ENCODE measurements around the gene FIBCD1.

Gene FIBCD1

GRCh38 chr9:130861372-130862180 lies 77.5 kb downstream of the FIBCD1 start:
- H3K4me3 ChIP-seq (ENCODE audit: low read length), result no peak overlapping the region
- DNase-seq (ENCODE audit: low read depth), result no peak
- TF ChIP-seq, protein P1, sequence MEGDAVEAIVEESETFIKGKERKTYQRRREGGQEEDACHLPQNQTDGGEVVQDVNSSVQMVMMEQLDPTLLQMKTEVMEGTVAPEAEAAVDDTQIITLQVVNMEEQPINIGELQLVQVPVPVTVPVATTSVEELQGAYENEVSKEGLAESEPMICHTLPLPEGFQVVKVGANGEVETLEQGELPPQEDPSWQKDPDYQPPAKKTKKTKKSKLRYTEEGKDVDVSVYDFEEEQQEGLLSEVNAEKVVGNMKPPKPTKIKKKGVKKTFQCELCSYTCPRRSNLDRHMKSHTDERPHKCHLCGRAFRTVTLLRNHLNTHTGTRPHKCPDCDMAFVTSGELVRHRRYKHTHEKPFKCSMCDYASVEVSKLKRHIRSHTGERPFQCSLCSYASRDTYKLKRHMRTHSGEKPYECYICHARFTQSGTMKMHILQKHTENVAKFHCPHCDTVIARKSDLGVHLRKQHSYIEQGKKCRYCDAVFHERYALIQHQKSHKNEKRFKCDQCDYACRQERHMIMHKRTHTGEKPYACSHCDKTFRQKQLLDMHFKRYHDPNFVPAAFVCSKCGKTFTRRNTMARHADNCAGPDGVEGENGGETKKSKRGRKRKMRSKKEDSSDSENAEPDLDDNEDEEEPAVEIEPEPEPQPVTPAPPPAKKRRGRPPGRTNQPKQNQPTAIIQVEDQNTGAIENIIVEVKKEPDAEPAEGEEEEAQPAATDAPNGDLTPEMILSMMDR (conservative IDR thresholded peaks at IDR 0.05; ENCODE audit: low read depth, low read length), result no peak

DNA sequence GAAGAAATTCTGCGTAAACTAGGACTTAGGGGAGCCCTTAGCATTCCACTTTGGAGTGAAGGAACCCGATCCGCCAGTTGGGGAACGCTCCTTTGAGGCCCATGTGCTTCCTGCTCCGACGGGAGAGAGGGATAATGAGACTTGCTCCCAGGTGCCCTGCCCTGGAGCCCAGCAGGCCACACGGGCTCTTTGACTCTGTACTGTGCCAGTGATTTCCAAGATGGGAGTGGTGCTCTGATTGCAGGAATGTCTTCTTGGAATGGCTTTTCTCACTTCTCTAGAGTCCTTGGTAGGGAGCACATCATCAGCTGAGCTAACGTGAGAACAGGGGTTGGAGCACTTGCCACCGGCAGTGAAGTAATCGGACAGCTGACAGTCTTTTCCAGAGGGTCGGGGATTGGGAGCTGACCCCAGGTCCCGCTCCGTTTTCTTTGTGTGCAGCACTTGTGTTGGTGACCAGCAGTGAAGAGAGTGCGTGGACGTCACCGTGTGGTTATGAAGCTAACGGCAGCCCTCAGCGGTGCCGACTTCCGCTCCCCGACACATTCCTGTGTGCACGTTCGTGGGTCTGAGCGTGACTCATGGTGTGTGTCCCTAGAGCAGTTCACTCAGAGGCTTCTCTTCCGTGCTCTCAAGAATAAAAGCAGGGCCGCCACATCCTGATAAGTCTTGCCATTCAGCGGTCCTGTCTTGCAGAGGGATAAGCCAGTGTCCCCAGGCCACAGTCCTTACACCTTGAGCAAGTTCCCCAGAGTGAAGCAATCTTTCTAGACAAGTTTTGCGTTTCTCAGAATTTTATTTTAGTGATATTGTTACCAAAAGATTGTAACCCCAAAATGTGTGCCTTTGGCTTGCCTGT lies 78.4 kb downstream of the FIBCD1 start:
- peak; percentile 72 for DNase-seq (ENCODE audit: low read depth)
- no peak overlapping the region for H3K4me3 ChIP-seq (ENCODE audit: low read length)
- TF ChIP-seq, protein P1 (conservative IDR thresholded peaks at IDR 0.05; ENCODE audit: low read depth, low read length), result peak; percentile 47

DNA sequence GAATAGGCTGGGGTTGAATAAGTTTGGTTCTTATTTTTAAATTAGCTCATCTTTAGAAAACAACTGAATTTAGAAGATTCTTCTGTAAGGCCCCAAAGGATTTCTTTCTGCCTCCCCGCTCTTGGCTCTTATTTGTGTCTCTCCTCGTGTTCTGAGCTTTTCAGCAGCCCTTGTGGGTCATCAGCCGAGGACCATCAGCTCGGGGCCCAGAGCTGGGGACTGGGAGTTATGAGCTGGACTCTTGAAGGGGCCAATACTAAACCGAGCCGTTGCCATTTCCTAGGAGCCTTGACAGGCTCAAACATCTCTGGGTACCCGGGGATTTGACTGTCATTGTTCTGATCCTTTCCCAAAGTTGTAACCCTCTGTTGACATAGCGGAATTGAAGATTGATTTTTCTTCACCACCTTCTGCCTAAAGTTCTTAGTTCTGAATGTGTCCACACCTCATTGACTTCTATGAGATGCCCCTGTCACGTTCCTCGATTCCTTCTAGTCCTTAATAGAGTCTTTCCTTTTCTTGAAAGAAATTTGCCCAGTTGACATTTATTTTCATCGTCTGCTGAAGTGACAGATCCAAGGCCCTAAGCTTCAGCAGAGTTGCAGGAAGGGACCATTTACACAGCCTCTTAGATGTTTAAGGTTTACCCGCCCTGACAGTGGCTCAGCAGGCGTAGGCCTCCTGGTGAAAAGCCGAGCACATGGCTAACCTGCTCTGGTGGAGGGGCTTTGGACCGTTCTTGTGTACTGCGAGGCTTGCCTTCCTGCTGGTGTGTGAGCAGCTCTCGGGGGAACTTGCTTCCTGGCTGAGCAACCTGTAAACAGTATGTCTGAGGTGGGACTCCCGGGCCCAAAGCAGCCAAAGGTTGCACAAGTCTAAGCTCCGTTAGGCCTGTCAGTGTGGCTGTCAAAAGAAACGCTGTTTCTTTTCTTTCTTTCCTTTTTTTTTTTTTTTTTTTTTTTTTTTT lies 80.0 kb downstream of the FIBCD1 start:
- no peak overlapping the region for H3K4me3 ChIP-seq (ENCODE audit: low read length)
- no peak for DNase-seq (ENCODE audit: low read depth)
- TF ChIP-seq, protein P1 (conservative IDR thresholded peaks at IDR 0.05; ENCODE audit: low read depth, low read length), result no peak

DNA sequence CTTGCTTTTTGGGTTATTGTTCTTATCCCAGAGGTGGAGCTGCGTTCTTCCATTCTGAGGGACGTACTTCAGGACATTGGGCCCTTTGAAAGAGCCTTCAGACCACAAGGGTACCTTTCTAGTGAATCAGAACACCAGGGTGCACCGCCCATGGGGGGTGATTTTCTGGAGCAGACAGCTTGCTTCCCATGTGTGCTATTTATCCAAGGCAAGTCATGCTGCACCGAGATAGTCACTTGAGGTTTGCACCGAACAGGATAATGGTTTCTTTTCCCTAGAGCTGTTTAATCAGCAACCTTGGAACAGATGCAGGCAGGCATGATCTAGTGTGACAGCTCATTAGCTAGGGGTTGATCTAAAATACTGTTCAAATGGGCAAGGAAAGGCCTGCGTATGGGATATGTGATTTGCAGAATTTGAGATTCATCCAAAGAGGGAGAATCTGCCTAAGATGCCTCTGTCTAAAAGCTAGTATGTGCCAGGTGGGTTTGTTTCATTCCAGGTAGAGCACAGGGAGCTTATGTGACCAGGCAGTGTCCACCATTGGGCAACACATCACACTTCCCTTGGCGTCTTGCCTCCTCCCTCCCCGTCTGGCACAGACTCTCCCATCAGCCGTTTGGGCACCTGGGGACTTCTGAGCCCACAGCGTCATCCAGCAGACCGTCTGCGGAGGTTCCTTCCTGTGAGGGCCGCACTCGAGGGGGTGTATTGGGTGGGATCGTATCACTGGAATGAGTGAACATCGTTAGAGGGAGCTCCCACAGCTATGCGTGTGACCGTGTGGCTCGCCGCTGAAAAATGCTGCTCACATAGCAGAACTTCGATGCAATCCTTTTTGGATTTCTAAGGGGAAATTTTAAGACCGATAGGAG lies 80.9 kb downstream of the FIBCD1 start:
- H3K4me3 ChIP-seq (ENCODE audit: low read length), result no peak overlapping the region
- TF ChIP-seq, protein P1 (conservative IDR thresholded peaks at IDR 0.05; ENCODE audit: low read depth, low read length), result no peak
- no peak for DNase-seq (ENCODE audit: low read depth)

DNA sequence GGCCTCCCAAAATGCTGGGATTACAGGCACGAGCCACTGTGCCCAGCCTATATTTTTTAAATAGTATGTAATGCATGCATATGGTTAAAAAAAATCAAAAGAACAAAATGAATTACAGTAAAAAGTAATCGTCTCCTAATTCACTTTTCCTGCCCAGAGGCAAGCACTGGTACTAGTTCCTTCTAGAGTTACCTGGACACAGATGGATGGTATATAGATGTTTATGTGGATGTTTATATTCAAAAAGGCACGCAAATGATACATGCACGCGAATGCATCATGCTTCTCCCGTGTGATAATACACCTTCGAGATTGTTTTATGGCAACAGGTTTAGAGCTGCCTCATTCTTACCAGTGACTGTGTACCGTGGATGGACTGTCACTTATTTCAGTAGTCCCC lies 82.6 kb downstream of the FIBCD1 start:
- H3K4me3 ChIP-seq (ENCODE audit: low read length), result no peak overlapping the region
- TF ChIP-seq, protein P1 (conservative IDR thresholded peaks at IDR 0.05; ENCODE audit: low read depth, low read length), result no peak

GRCh38 chr9:130854835-130855234 lies 84.2 kb downstream of the FIBCD1 start:
- DNase-seq (ENCODE audit: low read depth), result no peak
- no peak overlapping the region for H3K4me3 ChIP-seq (ENCODE audit: low read length)

More for the DNA sequence above, 82.6 kb downstream of the FIBCD1 start:
- DNase-seq (ENCODE audit: low read depth), result no peak

More at GRCh38 chr9:130854835-130855234, 84.2 kb downstream of the FIBCD1 start:
- TF ChIP-seq, protein P1 (conservative IDR thresholded peaks at IDR 0.05; ENCODE audit: low read depth, low read length), result no peak

All from retinal pigment epithelial cell (primary cell).